Cardiac muscle cell (in vitro differentiated cells and primary cell): ENCODE data around the gene RNGTT. TPM values are rescaled to one million over a fixed set of nuclear protein-coding genes. Genes with fewer than 3 reads are reported as not detected.

ENCODE experiments used
- DNase-seq, 2 donors: peaks; one replicate each; pipeline versions ENCODE4 v3.0.0 to v3.0.0-alpha.2; 2010 to 2017; ENCODE audit warnings: low read depth in 1 of 2, low spot score in 1 of 2
- H3K27ac ChIP-seq: fragments of 200-600 bp; sonication (generic); 2 replicates; pipeline ENCODE4 v1.5.1; 2016
- H3K27me3 ChIP-seq: fragments of 200-600 bp; sonication (generic); 2 replicates; pipeline ENCODE4 v1.6.0; 2016; ENCODE audit warnings: control low read depth
- H3K36me3 ChIP-seq: fragments of 200-600 bp; sonication (generic); 2 replicates; pipeline ENCODE4 v1.5.1; 2016; ENCODE audit warnings: control low read depth
- H3K4me1 ChIP-seq: fragments of 200-600 bp; sonication (generic); 2 replicates; pipeline ENCODE4 v1.8.1; 2017; ENCODE audit warnings: low read depth, mild to moderate bottlenecking, mixed run types
- H3K4me3 ChIP-seq: fragments of 200-600 bp; sonication (generic); 2 replicates; pipeline ENCODE4 v1.5.1; 2016; ENCODE audit warnings: mild to moderate bottlenecking
- H3K9me3 ChIP-seq: fragments of 200-600 bp; sonication (generic); 2 replicates; pipeline ENCODE4 v1.5.1; 2017; ENCODE audit warnings: low read depth, mild to moderate bottlenecking, control low read depth
- CTCF ChIP-seq: IDR thresholded peaks from 2 replicates; pipeline ENCODE4 v1.5.1; 2012; ENCODE audit warnings: low read depth, mild to moderate bottlenecking, low read length
- polyA plus RNA-seq: library from polyadenylated mRNA; unstranded; fragments of >200 nt; fragmentation: Nextera tagmentation; extraction: Ambion mirVana; gene quantifications from 2 replicates; pipeline ENCODE4 v1.2.1, GENCODE V29; 2016
- total RNA-seq: library from RNA; depleted of rRNA; stranded (reverse); fragments of >200 nt; gene quantifications from 2 replicates; pipeline ENCODE4 v1.2.3, GENCODE V29; 2016

Gene RNGTT
- total and polyA plus RNA-seq, 2 experiments from 2014 or later = 10.9 to 12.5 TPM

GRCh38 chr6:88870717-88871330, 92.6 kb downstream of the RNGTT start:
- DNase-seq = peak; percentile 69 to 79
- Histone ChIP-seq H3K27ac (no peak overlapping the region), H3K36me3 (no peaks in the 10 kb centered on the region), H3K9me3 (no peaks in the 10 kb centered on the region), H3K27me3 (no peaks in the 10 kb centered on the region), H3K4me1 (no peaks in the 10 kb centered on the region), H3K4me3 (no peak overlapping the region)
- TF ChIP-seq CTCF = peak; percentile 50

- H3K36me3 ChIP-seq = no peaks in the 10 kb centered on the region
- no peaks in the 10 kb centered on the region for H3K9me3 ChIP-seq
- no peak overlapping the region for H3K4me3 ChIP-seq
- H3K27ac ChIP-seq = no peak overlapping the region
- no peaks in the 10 kb centered on the region for H3K4me1 ChIP-seq
- DNase-seq = no peak
- no peak for TF ChIP-seq CTCF
- H3K27me3 ChIP-seq = no peaks in the 10 kb centered on the region
Measured at GRCh38 chr6:88869263-88870020, 94.0 kb downstream of the RNGTT start.

GRCh38 chr6:88867841-88868731, 95.3 kb downstream of the RNGTT start:
- no peak for TF ChIP-seq CTCF
- no peak overlapping the region for H3K4me3 ChIP-seq
- H3K4me1 ChIP-seq = no peaks in the 10 kb centered on the region
- no peak overlapping the region for H3K27ac ChIP-seq
- no peaks in the 10 kb centered on the region for H3K27me3 ChIP-seq
- DNase-seq = no peak
- H3K9me3 ChIP-seq = no peaks in the 10 kb centered on the region
- no peaks in the 10 kb centered on the region for H3K36me3 ChIP-seq

GRCh38 chr6:88866856-88867255, 96.6 kb downstream of the RNGTT start:
- H3K9me3 ChIP-seq = no peaks in the 10 kb centered on the region
- TF ChIP-seq CTCF = no peak
- no peak overlapping the region for H3K27ac ChIP-seq
- no peaks in the 10 kb centered on the region for H3K27me3 ChIP-seq
- DNase-seq = no peak
- H3K4me3 ChIP-seq = no peak overlapping the region
- H3K36me3 ChIP-seq = no peaks in the 10 kb centered on the region
- no peaks in the 10 kb centered on the region for H3K4me1 ChIP-seq

GRCh38 chr6:88865275-88865674, 98.1 kb downstream of the RNGTT start:
- H3K36me3 ChIP-seq = no peaks in the 10 kb centered on the region
- no peak for TF ChIP-seq CTCF
- H3K9me3 ChIP-seq = no peaks in the 10 kb centered on the region
- no peaks in the 10 kb centered on the region for H3K4me1 ChIP-seq
- no peak overlapping the region for H3K27ac ChIP-seq
- no peaks in the 10 kb centered on the region for H3K27me3 ChIP-seq
- no peak for DNase-seq
- no peak overlapping the region for H3K4me3 ChIP-seq
